Measurements from ENCODE around the gene KPNB1.

The KPNB1 gene

GRCh38 chr17:47700471-47701449 is 51.0 kb downstream of the KPNB1 start:
- DNase-seq (ENCODE audit: low read depth), result no peak
- no peak overlapping the region for H3K4me3 ChIP-seq (ENCODE audit: low read depth, low read length)
- TF ChIP-seq CTCF (IDR thresholded peaks at IDR 0.05; ENCODE audit: low read depth, low read length, missing control alignments), result no peak

- H3K4me3 ChIP-seq (ENCODE audit: low read depth, low read length), result no peak overlapping the region
- TF ChIP-seq CTCF (IDR thresholded peaks at IDR 0.05; ENCODE audit: low read depth, low read length, missing control alignments), result no peak
- DNase-seq (ENCODE audit: low read depth), result no peak
Observed at GRCh38 chr17:47701608-47702007, 51.9 kb downstream of the KPNB1 start.

- no peak for TF ChIP-seq CTCF (IDR thresholded peaks at IDR 0.05; ENCODE audit: low read depth, low read length, missing control alignments)
- no peak for DNase-seq (ENCODE audit: low read depth)
- no peak overlapping the region for H3K4me3 ChIP-seq (ENCODE audit: low read depth, low read length)
Observed at GRCh38 chr17:47702391-47702995, 52.8 kb downstream of the KPNB1 start.

DNA sequence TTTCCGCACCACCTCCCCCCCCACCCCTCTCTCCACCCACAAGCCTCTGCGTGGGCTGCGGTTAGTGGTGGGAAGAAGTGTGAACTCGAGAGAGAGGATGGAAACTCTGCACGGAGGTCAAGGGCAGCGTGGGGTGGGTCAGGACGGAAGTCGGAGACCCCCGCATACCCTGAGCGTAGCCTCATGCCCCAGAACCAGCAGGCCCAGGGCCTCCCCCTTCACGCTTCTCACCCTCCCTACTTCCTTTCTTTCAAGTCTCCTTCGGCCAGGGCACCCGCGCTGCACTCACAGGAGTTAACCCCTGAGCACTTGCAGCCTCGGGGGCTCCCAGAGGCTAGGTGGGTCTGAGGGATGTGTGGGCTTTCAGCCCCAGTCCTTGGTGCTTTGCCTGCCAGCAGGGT is 53.5 kb downstream of the KPNB1 start:
- no peak for DNase-seq (ENCODE audit: low read depth)
- H3K4me3 ChIP-seq (ENCODE audit: low read depth, low read length), result no peak overlapping the region
- no peak for TF ChIP-seq CTCF (IDR thresholded peaks at IDR 0.05; ENCODE audit: low read depth, low read length, missing control alignments)

- TF ChIP-seq CTCF (IDR thresholded peaks at IDR 0.05; ENCODE audit: low read depth, low read length, missing control alignments), result no peak
- DNase-seq (ENCODE audit: low read depth), result no peak
- H3K4me3 ChIP-seq (ENCODE audit: low read depth, low read length), result no peak overlapping the region
Observed at GRCh38 chr17:47703671-47704070, 54.0 kb downstream of the KPNB1 start.

DNA sequence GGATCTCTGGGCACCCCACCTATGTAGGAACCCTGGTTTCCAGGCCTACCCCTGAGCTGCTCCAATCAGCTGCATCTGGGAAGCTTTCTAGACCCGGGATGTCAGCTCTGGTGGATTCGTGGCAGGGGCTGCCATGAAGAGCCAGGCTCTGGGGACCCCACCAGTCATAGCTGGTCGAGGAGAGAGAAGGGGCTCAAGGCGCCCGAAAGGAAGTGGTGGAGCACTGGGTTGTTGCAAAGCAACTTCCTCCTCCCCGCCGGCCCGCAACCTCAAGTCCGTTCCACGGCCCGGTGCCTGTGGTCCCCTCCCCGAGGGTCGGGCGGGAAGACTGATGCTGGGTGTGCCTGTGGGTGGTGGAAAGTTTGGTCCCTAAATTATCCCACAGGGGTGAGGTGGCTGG is 54.4 kb downstream of the KPNB1 start:
- no peak overlapping the region for H3K4me3 ChIP-seq (ENCODE audit: low read depth, low read length)
- no peak for TF ChIP-seq CTCF (IDR thresholded peaks at IDR 0.05; ENCODE audit: low read depth, low read length, missing control alignments)

More for the DNA sequence above, 54.4 kb downstream of the KPNB1 start:
- no peak for DNase-seq (ENCODE audit: low read depth)

All from GM12864 (cell line).